ENCODE measurements around the gene PDZD4.

PDZD4 gene

GRCh38 chrX:153867671-153868070 is 37.3 kb upstream of the PDZD4 start:
- no peak for DNase-seq

- no peak for DNase-seq
Observed at GRCh38 chrX:153867139-153867538, 36.8 kb upstream of the PDZD4 start.

GRCh38 chrX:153866302-153867019 is 36.1 kb upstream of the PDZD4 start:
- DNase-seq = no peak

GRCh38 chrX:153865685-153866084 is 35.3 kb upstream of the PDZD4 start:
- DNase-seq = no peak

GRCh38 chrX:153865321-153865580 is 34.9 kb upstream of the PDZD4 start:
- no peak for DNase-seq

GRCh38 chrX:153864561-153865320 is 34.4 kb upstream of the PDZD4 start:
- DNase-seq = no peak

GRCh38 chrX:153864101-153864500 is 33.8 kb upstream of the PDZD4 start:
- DNase-seq = no peak

- DNase-seq = no peak
Observed at GRCh38 chrX:153863251-153863991, 33.1 kb upstream of the PDZD4 start.

GRCh38 chrX:153862369-153863250 is 32.3 kb upstream of the PDZD4 start:
- DNase-seq = no peak

- no peak for DNase-seq
Observed at GRCh38 chrX:153861733-153862310, 31.5 kb upstream of the PDZD4 start.

GRCh38 chrX:153861151-153861550 is 30.8 kb upstream of the PDZD4 start:
- DNase-seq = no peak

- DNase-seq = no peak
Observed at GRCh38 chrX:153857348-153857903, 27.1 kb upstream of the PDZD4 start.

- DNase-seq = no peak
Observed at GRCh38 chrX:153854702-153855101, 24.4 kb upstream of the PDZD4 start.

- DNase-seq = no peak
Observed at GRCh38 chrX:153853902-153854267, 23.5 kb upstream of the PDZD4 start.

- DNase-seq = no peak
Observed at GRCh38 chrX:153853180-153853901, 23.0 kb upstream of the PDZD4 start.

- DNase-seq = no peak
Observed at GRCh38 chrX:153851981-153852380, 21.6 kb upstream of the PDZD4 start.

- DNase-seq = no peak
Observed at GRCh38 chrX:153848325-153848724, 18.0 kb upstream of the PDZD4 start.

GRCh38 chrX:153845842-153846241 is 15.5 kb upstream of the PDZD4 start:
- DNase-seq = no peak

- DNase-seq = no peak
Observed at GRCh38 chrX:153845195-153845594, 14.9 kb upstream of the PDZD4 start.

- no peak for DNase-seq
Observed at GRCh38 chrX:153844509-153845082, 14.3 kb upstream of the PDZD4 start.

GRCh38 chrX:153836921-153837320 is 6.6 kb upstream of the PDZD4 start:
- DNase-seq = no peak
